Osteocyte (in vitro differentiated cells): ENCODE data around the gene RPL18. TPM values are rescaled to one million over a fixed set of nuclear protein-coding genes. Genes with fewer than 3 reads are reported as not detected.

Experiments used
- DNase-seq: peaks from one replicate; pipeline ENCODE4 v3.0.0; 2021; ENCODE audit warnings: mixed read lengths; ENCODE audit not compliant: unreplicated experiment; ENCODE audit errors: extremely low spot score
- H3K27ac Mint-ChIP-seq: one replicate; pipeline ENCODE4 v1.8.0; 2021; ENCODE audit warnings: mild to moderate bottlenecking, mixed read lengths; ENCODE audit not compliant: unreplicated experiment
- H3K27me3 Mint-ChIP-seq: one replicate; pipeline ENCODE4 v1.8.0; 2021; ENCODE audit warnings: mixed read lengths; ENCODE audit not compliant: unreplicated experiment
- H3K36me3 Mint-ChIP-seq: one replicate; pipeline ENCODE4 v1.8.0; 2021; ENCODE audit warnings: mixed read lengths; ENCODE audit not compliant: unreplicated experiment
- H3K4me1 Mint-ChIP-seq: one replicate; pipeline ENCODE4 v1.8.0; 2021; ENCODE audit warnings: mixed read lengths; ENCODE audit not compliant: unreplicated experiment
- H3K4me3 Mint-ChIP-seq: one replicate; pipeline ENCODE4 v1.8.0; 2021; ENCODE audit warnings: mild to moderate bottlenecking, moderate library complexity, mixed read lengths; ENCODE audit not compliant: unreplicated experiment
- H3K9me3 Mint-ChIP-seq: one replicate; pipeline ENCODE4 v1.8.0; 2021; ENCODE audit warnings: mixed read lengths; ENCODE audit not compliant: unreplicated experiment
- total RNA-seq: library from RNA; stranded (reverse); gene quantifications from 2 replicates; pipeline ENCODE4 v1.2.1, GENCODE V29; 2021
- TF ChIP-seq, protein P1 (sequence below): fragments of 200-600 bp; sonication (generic); IDR thresholded peaks from 2 replicates; pipeline ENCODE4 v1.5.0; 2021; ENCODE audit warnings: antibody characterized with exemption, mild to moderate bottlenecking, moderate library complexity

RPL18 gene
- total RNA-seq, 1 donor from 2014 or later, result 1,287 TPM

- Mint-ChIP-seq H3K27me3 (no peaks in the 10 kb centered on the region), H3K27ac (peak overlapping the region; percentile 62), H3K9me3 (no peaks in the 10 kb centered on the region), H3K4me1 (peaks cover 26% of the 10 kb centered on the region), H3K36me3 (no peaks in the 10 kb centered on the region), H3K4me3 (no peak overlapping the region)
- TF ChIP-seq, protein P1, sequence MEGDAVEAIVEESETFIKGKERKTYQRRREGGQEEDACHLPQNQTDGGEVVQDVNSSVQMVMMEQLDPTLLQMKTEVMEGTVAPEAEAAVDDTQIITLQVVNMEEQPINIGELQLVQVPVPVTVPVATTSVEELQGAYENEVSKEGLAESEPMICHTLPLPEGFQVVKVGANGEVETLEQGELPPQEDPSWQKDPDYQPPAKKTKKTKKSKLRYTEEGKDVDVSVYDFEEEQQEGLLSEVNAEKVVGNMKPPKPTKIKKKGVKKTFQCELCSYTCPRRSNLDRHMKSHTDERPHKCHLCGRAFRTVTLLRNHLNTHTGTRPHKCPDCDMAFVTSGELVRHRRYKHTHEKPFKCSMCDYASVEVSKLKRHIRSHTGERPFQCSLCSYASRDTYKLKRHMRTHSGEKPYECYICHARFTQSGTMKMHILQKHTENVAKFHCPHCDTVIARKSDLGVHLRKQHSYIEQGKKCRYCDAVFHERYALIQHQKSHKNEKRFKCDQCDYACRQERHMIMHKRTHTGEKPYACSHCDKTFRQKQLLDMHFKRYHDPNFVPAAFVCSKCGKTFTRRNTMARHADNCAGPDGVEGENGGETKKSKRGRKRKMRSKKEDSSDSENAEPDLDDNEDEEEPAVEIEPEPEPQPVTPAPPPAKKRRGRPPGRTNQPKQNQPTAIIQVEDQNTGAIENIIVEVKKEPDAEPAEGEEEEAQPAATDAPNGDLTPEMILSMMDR, result no peak
- no peak for DNase-seq
Observed at GRCh38 chr19:48656840-48657474, 38.0 kb upstream of the RPL18 start.

DNA sequence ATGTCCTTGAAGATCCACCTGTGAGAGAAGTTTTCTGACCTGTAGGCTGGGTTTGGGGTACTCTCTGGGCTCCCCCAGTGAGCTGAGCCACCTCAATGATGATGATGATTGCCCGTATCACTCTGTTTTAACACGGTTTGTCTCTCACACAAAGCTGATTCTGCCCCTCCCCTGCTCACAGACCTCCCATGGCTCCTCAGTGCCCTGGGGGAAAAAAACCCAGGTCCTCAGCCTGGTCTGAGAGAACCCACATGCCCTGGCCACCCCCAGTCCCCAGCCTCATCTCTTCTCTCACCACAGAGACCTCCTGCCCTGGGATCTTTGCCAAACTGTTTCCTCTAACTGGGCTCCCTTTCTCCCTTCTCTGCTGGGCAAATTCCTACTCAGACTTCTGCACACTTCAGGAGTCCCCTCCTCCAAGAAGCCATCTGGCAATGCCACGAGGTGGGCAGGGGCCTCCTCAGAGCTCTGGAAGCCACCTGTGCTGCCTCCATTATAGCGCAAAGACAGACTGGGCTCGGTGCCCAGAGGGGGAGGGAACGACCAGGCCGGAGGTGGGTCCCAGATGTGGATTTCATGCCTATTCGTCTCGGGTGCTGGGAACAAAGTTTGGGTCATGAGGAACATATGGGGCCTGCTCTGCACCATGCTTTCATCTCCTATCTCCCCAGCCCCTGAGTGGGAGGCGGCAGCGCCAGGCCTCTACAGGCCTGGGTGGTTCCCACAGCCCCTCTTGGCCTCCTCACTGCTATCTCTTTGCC lies 35.5 kb upstream of the RPL18 start:
- Mint-ChIP-seq H3K4me1 (peaks cover 25% of the 10 kb centered on the region), H3K36me3 (no peaks in the 10 kb centered on the region), H3K4me3 (no peak overlapping the region), H3K27ac (peak overlapping the region; percentile 67), H3K9me3 (no peaks in the 10 kb centered on the region), H3K27me3 (no peaks in the 10 kb centered on the region)
- no peak for DNase-seq
- TF ChIP-seq, protein P1, result no peak

DNA sequence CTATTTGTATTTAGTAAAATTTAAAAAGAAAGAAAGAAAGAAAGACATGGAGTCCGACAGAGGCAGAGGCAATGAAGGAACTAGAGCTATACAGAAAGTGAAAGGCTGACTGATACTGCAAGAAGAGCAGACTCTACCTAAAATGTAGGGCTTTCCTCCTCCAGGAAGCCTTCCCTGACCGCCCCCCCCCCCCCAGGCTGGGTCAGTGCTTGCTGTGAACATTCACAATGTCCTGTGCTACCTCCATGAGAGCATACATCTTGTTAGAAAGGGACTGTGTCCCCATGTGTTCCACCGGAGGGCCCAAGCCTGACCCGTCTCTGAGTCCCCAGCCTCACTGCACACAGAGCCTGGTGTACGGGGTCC lies 32.7 kb upstream of the RPL18 start:
- peaks cover 24% of the 10 kb centered on the region for H3K4me1 Mint-ChIP-seq
- TF ChIP-seq, protein P1, result no peak
- no peaks in the 10 kb centered on the region for H3K9me3 Mint-ChIP-seq
- no peak overlapping the region for H3K27ac Mint-ChIP-seq
- no peak for DNase-seq
- H3K4me3 Mint-ChIP-seq, result no peak overlapping the region
- H3K27me3 Mint-ChIP-seq, result no peaks in the 10 kb centered on the region
- H3K36me3 Mint-ChIP-seq, result no peaks in the 10 kb centered on the region

- no peaks in the 10 kb centered on the region for H3K9me3 Mint-ChIP-seq
- H3K4me3 Mint-ChIP-seq, result no peak overlapping the region
- TF ChIP-seq, protein P1, result no peak
- no peak for DNase-seq
- no peak overlapping the region for H3K27ac Mint-ChIP-seq
- no peaks in the 10 kb centered on the region for H3K27me3 Mint-ChIP-seq
- H3K4me1 Mint-ChIP-seq, result peaks cover 24% of the 10 kb centered on the region
- H3K36me3 Mint-ChIP-seq, result no peaks in the 10 kb centered on the region
Observed at GRCh38 chr19:48650974-48651682, 32.1 kb upstream of the RPL18 start.

- H3K27ac Mint-ChIP-seq, result peak overlapping the region; percentile 64
- no peak for DNase-seq
- H3K4me3 Mint-ChIP-seq, result no peak overlapping the region
- H3K4me1 Mint-ChIP-seq, result peaks cover 30% of the 10 kb centered on the region
- no peaks in the 10 kb centered on the region for H3K27me3 Mint-ChIP-seq
- H3K9me3 Mint-ChIP-seq, result no peaks in the 10 kb centered on the region
- H3K36me3 Mint-ChIP-seq, result no peaks in the 10 kb centered on the region
- TF ChIP-seq, protein P1, result no peak
Observed at GRCh38 chr19:48648134-48648533, 29.2 kb upstream of the RPL18 start.
